T-helper 22 cell (primary cell): Measurements from ENCODE around the gene FBXO42.
"Not testable (repeated sequence)": the region's sequence is repeated elsewhere in the genome, so short reads cannot be mapped to it uniquely, and the experiment has no call there.

Experiments
- DNase-seq: peaks from one replicate; pipeline ENCODE4 v3.0.0-alpha.2; 2020; ENCODE audit warnings: low read depth

Gene FBXO42

DNA sequence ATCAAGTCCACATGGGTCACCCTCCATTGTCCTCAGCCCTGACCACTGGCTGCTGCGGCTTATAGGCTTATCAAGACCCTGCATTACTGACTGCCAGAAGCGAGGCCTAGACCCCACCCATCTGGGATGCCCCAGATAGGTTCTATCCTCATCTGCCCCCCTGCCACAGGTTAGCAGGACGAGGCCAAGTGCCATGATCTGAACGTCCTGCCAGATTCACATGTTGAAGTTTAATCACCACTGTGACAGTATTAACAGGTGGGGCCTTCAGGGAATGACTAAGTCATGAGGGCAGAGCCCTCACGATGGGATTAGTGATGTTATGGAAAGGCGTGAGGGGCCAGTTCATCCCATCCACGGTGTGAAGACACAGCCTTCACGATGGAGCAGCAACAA is 109.1 kb downstream of the FBXO42 start:
- no peak for DNase-seq

DNA sequence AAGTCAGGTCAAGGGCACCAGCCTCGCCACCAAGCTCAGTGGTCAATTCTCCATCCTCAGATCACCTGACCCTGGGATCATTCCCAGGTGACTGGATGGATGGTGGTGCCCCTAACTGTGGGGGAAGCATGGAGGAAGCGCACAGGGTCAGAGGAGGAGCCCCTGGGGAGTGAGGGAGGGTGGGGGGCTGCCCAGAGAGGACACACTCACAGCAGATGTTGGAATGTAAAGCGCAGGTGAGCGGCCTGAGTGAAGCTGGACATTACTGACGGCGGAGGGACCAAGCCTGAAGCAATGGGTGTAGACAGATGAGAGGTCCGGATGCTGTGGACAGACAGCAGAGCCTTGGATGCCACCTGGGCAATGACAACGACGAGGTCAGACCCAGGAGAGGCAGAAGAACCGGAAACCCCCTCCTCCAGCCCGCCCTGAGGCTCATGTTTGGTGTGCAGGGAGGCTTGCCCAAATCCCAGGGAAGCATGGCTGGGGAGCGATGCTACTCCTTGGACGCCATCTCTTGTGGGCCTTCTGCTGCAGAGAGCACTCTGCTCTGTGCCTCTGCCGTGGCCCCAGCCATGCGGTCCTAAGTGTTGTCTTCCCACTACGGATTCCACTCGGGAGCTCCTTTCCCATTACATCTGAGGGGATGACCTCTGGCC is 109.6 kb downstream of the FBXO42 start:
- no peak for DNase-seq

DNA sequence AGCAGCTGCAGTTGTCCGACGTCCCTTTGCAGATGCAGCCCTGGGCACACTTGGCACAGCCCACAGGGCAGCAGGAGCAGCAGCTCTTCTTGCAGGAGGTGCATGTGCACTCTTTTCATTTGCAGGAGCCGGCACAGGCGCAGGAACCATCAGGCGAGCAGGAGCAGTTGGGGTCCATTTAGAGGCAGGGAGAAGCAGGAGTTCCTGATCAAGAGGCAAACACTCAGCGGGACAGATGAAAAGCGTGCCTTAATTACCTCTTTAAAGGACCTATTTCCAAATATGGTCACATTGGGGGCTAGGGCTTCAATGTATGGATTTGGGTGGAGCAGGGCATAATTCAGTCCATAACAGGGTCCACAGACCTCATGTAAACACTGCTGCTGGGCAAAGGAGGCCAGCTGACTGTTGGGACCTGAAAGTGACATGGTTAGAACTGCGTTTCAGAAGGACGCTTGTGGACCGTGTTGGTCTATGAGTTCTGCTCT is 111.0 kb downstream of the FBXO42 start:
- DNase-seq = no peak

DNA sequence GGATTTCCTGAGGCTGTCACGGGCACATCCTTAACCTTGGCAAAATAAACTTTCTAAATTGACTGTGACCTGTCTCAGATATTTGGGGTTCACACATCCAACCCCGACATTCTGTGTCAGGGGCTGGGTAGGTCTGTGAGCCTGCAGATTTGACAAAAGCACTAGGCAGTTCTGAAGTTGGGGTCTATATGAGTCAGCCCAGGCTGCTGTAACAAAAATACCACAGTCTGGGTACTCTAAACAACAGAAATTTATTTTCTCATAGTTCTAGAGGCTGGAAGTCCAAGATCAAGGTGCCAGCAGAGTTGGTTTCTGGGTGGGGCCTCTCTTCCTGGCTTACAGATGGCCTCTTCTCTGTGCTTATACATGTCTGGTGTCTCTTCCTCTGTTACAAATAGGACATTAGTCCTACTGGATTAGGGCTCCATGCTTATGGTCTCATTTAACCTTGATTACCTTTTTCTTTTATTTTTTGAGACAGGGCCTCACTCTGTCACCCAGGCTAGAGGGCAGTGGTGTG is 112.2 kb downstream of the FBXO42 start:
- DNase-seq = no peak

DNA sequence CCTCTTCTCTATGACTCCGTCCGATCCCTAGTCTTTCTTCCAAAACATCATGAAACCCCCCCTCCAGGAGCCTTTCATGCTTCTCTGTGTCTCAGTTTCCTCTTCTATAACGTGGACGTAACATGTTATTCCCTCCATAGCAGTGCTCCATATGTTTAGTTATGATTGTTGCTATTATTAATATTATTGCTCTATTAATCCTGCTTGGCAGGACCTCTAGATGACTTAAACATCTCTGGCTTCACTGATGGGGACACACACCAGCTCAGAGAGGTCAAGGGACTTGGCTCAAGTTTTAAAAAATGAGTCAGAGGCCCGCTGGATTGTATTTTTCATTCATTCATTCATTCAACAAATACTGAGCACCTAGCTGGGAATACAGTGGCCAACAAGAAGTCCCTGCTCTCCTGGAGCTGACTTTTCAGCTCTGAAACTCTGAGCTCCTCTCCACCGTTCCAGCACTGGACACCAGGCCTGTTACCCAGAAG is 114.9 kb downstream of the FBXO42 start:
- no peak for DNase-seq

DNA sequence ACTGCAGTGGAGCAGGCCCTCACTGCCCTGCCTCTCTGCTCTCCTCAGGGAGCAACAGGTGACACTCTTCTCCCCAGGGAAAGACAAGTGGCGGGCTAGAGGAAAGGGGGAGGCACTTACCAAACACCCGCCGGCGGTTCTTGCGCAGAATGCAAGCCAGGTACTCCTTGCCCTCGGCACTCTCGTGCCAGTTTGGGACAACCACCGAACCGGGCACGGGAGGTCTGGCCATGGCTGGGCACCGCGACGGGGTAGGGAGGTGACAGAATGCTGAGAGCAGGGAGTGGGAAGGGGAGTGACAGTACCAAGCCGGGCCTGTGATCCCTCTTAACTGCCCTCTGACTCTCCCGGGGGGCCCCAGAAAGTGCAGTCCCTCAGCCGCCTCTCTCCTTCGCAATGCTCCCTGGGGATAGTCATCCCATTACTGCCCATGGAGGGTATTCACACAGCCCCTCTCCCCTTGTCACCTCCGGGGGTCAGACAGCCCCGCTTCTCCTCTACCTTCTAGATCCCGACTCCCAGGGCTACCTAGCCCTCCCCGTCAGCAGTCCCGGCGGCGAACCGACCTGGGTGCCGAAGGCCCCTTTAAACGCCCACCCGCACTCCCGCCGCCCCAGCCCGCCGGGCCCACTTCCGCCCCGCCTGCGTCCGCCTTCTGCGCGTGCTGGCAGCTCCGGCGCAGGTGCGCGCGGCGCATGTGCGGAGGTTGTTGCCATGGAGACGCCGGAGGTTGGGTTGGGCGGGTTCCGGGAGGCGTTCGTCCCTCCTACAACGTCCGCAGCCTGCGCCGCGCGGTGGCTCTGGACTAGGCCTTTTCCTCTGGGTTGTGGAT is 115.6 kb downstream of the FBXO42 start, which contains the start of gene CPLANE2:
TSS of gene CPLANE2 (minus strand) at position 673 of the 832 bp plus-strand sequence. CDS start at position 232, 441 bp downstream.
- DNase-seq = peak; percentile 89

DNA sequence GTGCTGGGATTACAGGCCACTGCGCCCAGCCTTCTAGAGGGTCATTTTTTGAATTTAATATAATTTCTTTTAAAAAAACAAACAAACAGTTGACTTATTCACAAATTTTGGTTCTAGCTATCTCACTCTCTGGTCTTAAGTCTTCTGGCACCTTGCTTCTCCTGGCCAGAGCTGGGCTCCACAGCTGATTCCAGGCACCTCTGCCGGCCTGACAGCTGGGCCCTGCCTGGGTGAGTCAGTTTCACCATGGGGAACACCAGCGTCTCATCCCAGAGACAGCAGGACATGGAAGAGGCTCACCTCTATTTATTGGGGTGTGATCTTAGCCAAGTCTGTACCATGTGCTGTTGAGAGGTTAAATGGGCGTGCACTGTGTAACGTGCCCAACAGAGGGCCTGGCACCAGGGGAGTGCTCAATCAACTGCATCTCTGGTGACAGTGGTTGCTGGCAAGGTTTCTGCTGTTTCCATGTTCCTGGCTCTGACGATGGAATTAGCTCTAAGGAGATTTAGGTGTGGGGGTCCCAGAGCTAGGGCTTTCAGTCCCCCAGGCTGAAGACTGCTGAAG is 116.3 kb downstream of the FBXO42 start:
- peak; percentile 24 for DNase-seq

DNA sequence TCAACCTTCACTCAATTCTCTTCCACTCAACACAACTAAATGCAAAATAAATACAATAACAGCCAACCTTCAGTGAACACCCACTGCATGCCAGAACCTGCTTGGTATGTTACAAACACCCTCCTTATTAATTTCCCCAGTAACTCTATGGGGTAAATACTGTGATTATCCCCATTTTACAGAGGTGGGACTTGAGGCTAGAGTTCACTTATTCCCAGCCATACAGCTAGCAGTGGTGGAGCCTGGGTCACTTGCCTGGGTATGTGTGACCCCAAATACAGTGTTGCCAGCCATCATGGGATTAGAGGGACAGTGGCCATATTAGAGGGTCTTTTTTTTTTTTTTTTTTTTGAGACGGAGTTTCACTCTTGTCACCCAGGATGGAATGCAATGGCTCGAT is 116.9 kb downstream of the FBXO42 start:
- DNase-seq = no peak

DNA sequence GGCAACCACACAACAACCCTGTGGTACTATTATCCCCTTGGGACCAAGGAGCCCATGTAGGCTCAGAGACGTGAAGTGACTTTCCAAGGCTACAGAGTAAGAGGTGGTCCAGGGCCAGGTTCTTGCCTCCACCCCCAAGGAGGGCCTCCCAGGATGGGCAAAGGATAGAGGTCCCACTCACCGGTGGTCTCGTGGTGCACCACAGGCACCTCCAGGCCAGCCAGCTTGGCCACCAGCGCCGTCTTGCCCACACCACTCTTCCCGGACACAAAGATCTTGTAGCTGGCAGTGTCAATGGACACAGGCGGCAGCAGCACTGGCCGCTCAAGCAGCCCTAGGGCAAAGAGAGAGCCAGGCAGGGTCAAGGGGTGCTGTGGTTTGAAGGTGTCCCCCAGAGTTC is 118.8 kb downstream of the FBXO42 start:
- no peak for DNase-seq

DNA sequence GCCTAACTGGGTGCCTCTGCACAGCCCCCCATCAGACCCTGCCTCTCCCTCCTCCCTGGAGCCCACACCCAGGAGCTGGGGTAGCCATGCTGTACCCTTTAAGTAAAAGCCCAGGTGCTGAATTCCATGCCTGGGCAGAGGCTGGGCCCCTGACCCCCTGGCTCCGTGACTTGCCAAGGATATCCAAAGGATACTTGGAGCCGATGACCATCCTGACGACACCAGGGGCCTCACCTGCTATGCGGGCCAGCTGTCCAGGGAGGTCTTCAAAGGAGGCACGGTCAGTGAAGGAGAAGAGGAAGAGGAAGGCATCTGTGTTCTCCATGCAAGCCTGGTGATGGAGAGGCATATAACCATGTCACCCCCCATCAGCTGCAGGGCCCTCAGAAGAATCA is 120.0 kb downstream of the FBXO42 start:
- no peak for DNase-seq

DNA sequence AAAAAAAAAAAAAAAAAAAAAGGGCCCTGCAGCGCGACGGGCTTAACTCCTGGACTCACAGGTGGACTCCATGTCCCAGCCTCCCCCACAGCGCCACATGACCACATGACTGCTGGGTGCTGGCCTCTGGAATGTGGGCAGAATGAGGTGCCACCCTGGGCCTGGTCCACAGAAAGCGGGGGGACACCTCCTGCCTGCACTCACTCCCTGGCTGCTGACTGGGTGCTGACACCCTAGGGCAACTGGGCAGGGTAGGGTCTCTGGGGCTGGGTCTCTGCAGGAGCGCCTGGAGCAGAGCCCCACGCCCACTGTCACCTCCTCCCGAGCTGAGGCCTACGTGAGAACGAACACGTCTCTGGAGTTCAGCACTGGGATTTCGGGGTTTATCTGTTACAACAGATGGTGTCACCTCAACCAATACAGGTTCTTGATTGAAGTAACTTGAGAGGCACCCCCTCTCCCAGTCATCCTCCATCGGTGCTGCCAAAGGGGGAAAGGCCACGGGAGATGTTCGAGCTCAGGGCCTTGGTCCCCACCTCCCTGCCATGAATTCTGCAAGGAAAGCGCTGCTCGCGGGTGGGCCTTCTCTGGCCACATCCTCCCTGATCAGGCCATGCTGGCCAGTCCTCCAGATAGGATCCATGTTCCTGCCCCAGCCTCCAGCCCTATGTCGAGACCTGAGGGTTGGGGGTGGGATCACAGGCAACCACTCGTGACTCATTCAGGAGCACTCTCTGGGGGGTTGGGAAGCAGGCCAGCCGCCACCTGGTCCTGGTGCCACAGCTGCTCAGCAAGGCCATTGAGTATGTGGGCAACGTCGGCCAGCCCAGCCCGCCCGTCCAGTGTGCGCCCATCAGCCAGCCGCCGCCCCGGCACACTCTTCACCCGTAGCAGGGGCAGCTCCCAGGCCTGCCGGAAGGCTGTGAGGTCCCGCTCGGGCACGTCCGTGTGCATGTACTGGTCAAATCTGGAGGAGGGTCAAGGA is 120.7 kb downstream of the FBXO42 start:
- DNase-seq = no peak

DNA sequence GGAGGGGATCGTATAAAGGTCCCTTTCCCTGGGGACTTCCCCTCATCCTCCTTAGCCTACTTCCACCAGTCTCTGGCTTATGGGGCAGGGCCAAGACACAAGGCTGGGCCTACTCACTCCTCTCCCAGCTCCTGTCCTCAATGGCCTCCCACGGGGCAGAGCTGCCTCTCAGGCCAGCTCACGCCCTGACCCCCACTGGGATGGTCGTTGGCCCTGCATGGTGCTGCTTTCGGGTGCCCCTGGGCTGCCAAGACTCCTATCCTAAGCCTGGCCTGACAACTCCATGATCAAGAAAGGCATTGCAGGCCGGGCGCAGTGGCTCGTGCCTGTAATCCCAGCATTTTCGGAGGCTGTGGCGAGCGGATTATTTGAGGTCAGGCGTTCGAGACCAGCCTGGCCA is 121.5 kb downstream of the FBXO42 start:
- DNase-seq = no peak

DNA sequence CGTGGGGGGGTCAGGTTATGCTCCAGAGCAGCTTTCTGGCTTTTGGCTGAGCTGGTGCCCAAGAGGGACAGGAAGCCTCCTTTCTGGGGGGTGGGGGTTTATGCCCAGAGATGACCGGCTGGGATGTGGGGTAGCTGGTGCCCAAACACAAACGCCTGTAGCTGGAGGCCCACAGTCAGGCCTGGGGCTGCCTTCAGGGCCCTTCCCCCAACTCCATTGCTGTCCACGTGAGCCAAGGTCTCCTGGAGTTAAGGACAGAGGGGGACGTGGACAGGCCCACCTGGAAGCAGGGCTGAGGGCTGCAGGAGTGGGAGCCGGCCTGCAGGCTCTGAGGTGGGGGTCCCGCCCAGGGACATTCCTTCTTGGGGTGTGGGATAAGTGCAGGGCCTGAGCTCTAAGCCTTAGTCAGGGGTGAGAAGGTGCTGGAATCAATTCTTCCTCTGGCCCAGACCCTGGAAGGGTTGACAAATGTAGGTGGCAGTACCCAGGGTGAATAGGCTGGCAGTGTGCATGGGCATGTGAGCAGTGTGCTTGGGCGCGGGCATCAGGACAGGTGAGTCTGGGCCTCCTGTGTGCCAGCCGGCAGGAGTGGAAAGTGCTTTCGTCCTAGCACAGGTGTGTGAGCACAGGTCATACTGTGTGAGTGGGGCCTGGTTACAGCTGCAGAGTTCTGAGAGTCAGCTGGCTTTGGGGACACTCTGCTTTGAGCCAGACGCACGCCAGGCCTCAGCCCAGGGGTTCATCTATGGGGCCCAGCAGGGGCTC is 122.1 kb downstream of the FBXO42 start:
- no peak for DNase-seq

DNA sequence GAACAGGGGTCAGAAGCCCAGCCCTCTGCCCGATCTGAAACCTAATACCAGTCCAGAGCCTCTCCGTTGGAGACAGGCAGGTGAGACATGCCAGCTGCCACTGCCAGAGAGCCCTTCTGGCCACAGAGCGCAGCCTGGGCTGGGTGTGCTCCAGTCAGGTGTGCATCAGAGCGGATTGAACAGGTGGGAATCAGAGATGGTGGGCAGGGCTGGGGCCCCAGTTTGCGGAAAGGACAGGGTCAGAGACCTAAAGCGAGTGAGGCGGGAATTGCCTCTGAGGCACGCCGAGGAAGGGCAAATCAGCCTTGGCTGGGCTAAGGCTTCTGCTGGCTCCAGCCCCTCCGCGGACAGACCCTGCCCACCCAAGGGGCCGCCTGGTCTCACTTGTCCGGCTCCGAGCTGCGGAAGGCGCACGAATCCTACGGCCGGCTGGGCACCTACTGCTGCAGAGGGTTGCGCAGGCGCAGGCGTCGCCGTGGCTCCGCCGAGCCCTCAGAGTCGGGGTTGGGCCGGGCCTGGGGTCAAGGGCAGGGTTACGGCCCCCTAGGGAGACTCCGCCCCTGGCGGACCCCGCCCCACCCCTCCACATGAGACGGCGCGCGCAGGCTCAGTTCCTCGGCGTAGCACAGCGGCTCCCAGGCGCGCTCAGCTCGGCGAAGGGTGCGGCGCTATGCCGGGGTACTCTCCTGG is 125.6 kb downstream of the FBXO42 start:
- DNase-seq = no peak

DNA sequence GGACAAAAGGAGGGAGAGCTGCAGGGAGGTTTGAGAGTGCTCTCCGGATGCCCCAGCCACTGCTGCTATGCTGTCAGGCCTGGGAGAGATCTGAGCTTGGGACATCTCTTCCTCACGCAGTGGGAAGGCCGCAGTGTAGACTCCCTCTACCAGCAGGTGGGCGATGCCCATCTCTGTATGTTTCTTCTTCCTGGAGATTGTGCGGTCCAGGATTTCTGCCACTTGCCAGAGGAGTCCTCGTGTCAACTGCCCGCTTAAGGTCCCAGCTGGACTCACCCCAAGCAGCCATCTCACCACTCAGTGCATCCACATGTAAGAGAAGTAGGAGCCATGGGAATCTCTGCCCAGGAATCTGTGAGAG is 126.2 kb downstream of the FBXO42 start:
- DNase-seq = no peak

DNA sequence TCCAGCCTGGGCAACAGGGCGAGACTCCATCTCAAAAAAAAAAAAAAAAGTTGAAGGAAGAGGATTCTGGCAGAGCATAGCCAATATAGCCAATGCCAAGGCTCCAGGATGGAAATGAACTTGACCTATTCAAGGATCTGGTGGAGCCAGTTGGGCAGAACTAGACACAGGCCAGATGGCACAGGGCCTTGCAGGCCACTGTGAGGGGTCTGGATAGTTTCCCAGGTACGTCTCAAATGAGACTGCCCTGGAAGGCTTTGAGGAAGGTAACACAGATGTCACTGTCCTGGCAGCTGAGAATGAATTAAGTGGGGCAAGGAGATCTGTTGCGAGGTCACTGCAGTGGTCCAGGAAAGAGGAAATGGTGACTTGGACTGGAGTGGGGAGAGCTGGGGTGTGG is 127.8 kb downstream of the FBXO42 start:
- DNase-seq = no peak

DNA sequence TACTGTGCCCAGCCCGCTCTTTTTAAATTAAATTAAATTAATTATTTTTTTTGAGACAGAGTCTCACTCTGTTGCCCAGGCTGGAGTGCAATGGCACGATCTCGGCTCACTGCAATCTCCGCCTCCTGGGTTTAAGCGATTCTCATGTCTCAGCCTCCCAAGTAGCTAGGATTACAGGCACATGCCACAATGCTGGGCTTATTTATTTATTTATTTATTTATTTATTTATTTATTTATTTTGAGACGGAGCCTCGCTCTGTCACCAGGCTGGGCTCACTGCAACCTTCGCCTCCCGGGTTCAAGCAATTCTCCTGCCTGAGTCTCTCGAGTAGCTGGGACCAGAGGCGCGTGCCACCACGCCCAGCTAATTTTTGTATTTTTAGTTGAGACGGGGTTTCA is 129.6 kb downstream of the FBXO42 start:
- DNase-seq = not testable (repeated sequence)

DNA sequence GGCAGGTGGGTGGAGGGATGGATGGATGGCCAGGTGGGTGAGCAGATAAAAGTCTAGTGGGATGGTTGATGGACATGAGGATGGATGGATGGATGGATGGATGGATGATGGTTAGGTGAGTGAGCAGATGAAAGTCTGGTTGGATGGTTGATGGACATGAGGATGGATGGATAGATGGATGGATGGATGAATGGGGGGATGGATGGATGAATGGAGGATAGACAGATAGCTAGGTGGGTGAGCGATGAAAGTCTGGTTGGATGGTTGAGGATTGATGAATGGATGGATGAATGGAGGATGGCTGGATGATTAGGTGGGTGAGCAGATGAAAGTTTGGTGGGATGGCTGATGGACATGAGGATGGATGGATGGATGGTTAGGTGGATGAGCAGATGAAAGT is 130.8 kb downstream of the FBXO42 start:
- DNase-seq = no peak

DNA sequence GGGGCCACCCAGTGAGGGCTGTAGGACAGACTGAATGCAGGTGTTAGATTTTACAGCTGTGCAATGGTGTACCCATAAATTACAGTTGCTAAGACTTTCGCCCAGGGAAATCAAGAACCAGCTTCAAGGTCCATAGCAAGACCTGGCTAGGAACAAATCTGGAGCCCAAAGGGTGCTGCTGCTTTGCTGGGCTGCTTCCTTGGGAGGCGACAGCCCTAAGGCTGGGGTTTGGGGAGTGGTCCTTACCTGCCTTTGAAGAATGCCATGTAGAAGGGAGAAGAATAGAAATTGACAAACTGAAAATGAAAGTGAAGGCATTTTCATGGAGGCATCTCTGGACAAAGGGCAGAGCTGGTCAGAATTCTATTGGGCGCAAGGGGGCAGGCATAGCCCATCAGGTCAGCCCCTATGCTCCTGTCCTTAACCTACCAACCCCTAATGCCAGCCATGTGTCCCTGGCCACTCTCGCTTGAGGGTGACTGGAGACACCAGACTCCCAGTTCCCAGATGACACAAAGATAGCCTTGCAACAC is 132.2 kb downstream of the FBXO42 start:
- no peak for DNase-seq

DNA sequence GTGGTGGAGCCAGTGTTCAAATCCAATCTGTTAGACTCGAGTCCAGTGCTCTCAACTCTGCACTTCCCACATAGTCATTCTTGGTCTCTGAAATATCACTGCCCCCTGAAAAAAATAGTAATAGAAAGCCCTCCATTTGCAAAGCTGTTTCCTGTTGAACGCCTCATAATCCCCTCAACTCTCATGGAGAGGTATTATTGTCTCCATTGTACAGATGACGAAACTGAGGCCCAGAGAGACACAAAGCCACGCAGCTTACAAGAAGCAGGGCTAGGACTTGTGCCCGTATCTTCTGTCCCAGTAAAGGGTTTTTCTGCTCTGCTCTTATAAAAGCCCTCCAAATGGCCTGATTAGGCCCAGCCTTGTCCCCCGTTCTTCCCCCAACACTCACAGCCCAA is 133.6 kb downstream of the FBXO42 start:
- DNase-seq = no peak
